BLaER1 treated with 17β-estradiol and CSF1 and Interleukin-3, amounts not matched to agents 10 nM and 100 nM (cell line): ENCODE data around the gene P2RX1.
A peak's percentile ranks its signal among the peaks of the same experiment; 100 is the strongest.

Experiments used
- H3K27ac ChIP-seq, 11 experiments: shearing (Covaris generic); formaldehyde crosslinking; 2 replicates each; pipeline ENCODE4 v1.8.1; 2022
- H3K27me3 ChIP-seq, 11 experiments: shearing (Covaris generic); formaldehyde crosslinking; 2 replicates each; pipeline ENCODE4 v1.8.1; 2022
- H3K36me3 ChIP-seq, 11 experiments: shearing (Covaris generic); formaldehyde crosslinking; 2 replicates each; pipeline ENCODE4 v1.8.1; 2022
- H3K4me1 ChIP-seq, 10 experiments: shearing (Covaris generic); formaldehyde crosslinking; 2 replicates each; pipeline ENCODE4 v1.8.1; 2022
- H3K4me2 ChIP-seq, 11 experiments: shearing (Covaris generic); formaldehyde crosslinking; 2 replicates each; pipeline ENCODE4 v1.8.1; 2022
- H3K4me3 ChIP-seq, 10 experiments: shearing (Covaris generic); formaldehyde crosslinking; 2 replicates each; pipeline ENCODE4 v1.8.1; 2022
- H3K9ac ChIP-seq, 11 experiments: shearing (Covaris generic); formaldehyde crosslinking; 2 replicates each; pipeline ENCODE4 v1.8.1; 2022
- H3K9me3 ChIP-seq, 11 experiments: shearing (Covaris generic); formaldehyde crosslinking; replicated peaks in 1 of 11; 2 replicates each; pipeline ENCODE4 v1.8.1; 2022
- H4K20me1 ChIP-seq, 11 experiments: shearing (Covaris generic); formaldehyde crosslinking; 2 replicates each; pipeline ENCODE4 v1.8.1; 2022
- Cebpa-rat ChIP-seq, 11 experiments: shearing (Covaris generic); IDR thresholded peaks; 2 replicates each; pipeline ENCODE4 v1.8.1; 2022

The P2RX1 gene

GRCh38 chr17:3894188-3894587 lies 22.1 kb downstream of the P2RX1 start:
- peaks cover 0 to 27% (median 12%) of the 10 kb centered on the region in 11 experiments; a peak in 11 of 22 replicates for H4K20me1 ChIP-seq
- peak overlapping the region in 10 of 11 experiments; percentile 17 to 99 (median 84); a peak in 17 of 22 replicates for H3K4me2 ChIP-seq
- no peak overlapping the region for H3K27ac ChIP-seq
- peaks cover 0 to 13% (median 9%) of the 10 kb centered on the region in 11 experiments; a peak in 7 of 22 replicates for H3K27me3 ChIP-seq
- TF ChIP-seq Cebpa-rat (IDR thresholded peaks at IDR 0.05) = no peak
- no peaks in the 10 kb centered on the region for H3K9me3 ChIP-seq
- H3K4me1 ChIP-seq = peaks cover 62 to 89% (median 78%) of the 10 kb centered on the region in 10 experiments
- no peak overlapping the region for H3K9ac ChIP-seq
- no peak overlapping the region for H3K4me3 ChIP-seq
- peaks cover 0 to 29% (median 21%) of the 10 kb centered on the region in 11 experiments; a peak in 16 of 22 replicates for H3K36me3 ChIP-seq

- peaks cover 67 to 93% (median 81%) of the 10 kb centered on the region in 10 experiments for H3K4me1 ChIP-seq
- H3K27ac ChIP-seq = peak overlapping the region in 2 of 11 experiments; percentile 59 to 63; a peak in 2 of 22 replicates
- TF ChIP-seq Cebpa-rat (IDR thresholded peaks at IDR 0.05) = no peak
- H3K4me2 ChIP-seq = peak overlapping the region; percentile 67 to 100 (median 86)
- H3K4me3 ChIP-seq = peak overlapping the region; percentile 62 to 76 (median 70); a peak in 16 of 20 replicates
- H3K36me3 ChIP-seq = peaks cover 0 to 24% (median 18%) of the 10 kb centered on the region in 11 experiments; a peak in 16 of 22 replicates
- no peaks in the 10 kb centered on the region for H3K9me3 ChIP-seq
- peaks cover 0 to 13% (median 9%) of the 10 kb centered on the region in 11 experiments; a peak in 7 of 22 replicates for H3K27me3 ChIP-seq
- peak overlapping the region in 8 of 11 experiments; percentile 54 to 77 (median 72); a peak in 11 of 22 replicates for H3K9ac ChIP-seq
- H4K20me1 ChIP-seq = peaks cover 0 to 27% (median 12%) of the 10 kb centered on the region in 11 experiments; a peak in 11 of 22 replicates
Measured at GRCh38 chr17:3893720-3894116, 22.5 kb downstream of the P2RX1 start.

GRCh38 chr17:3893003-3893719 lies 23.1 kb downstream of the P2RX1 start, which contains the start of gene CAMKK1:
TSS of gene CAMKK1 (minus strand) at chr17:3893053. CDS start at chr17:3885687, 7,366 bp downstream.
- Histone ChIP-seq H3K9me3 (no peaks in the 10 kb centered on the region), H3K4me1 (peaks cover 73 to 93% (median 81%) of the 10 kb centered on the region in 10 experiments), H3K4me3 (peak within 1 kb of the TSS; percentile 62 to 76 (median 70)), H4K20me1 (peaks cover 0 to 27% (median 12%) of the 10 kb centered on the region in 11 experiments; a peak in 11 of 22 replicates), H3K36me3 (peaks cover 0 to 19% (median 12%) of the 10 kb centered on the region in 11 experiments; a peak in 15 of 22 replicates), H3K27ac (peak within 1 kb of the TSS in 10 of 11 experiments; percentile 34 to 72 (median 56); a peak in 17 of 22 replicates), H3K9ac (peak within 1 kb of the TSS; percentile 58 to 80 (median 71)), H3K27me3 (peaks cover 0 to 13% (median 9%) of the 10 kb centered on the region in 11 experiments; a peak in 7 of 22 replicates), H3K4me2 (peak within 1 kb of the TSS; percentile 91 to 100 (median 99))
- TF ChIP-seq Cebpa-rat (IDR thresholded peaks at IDR 0.05) = no peak

DNA sequence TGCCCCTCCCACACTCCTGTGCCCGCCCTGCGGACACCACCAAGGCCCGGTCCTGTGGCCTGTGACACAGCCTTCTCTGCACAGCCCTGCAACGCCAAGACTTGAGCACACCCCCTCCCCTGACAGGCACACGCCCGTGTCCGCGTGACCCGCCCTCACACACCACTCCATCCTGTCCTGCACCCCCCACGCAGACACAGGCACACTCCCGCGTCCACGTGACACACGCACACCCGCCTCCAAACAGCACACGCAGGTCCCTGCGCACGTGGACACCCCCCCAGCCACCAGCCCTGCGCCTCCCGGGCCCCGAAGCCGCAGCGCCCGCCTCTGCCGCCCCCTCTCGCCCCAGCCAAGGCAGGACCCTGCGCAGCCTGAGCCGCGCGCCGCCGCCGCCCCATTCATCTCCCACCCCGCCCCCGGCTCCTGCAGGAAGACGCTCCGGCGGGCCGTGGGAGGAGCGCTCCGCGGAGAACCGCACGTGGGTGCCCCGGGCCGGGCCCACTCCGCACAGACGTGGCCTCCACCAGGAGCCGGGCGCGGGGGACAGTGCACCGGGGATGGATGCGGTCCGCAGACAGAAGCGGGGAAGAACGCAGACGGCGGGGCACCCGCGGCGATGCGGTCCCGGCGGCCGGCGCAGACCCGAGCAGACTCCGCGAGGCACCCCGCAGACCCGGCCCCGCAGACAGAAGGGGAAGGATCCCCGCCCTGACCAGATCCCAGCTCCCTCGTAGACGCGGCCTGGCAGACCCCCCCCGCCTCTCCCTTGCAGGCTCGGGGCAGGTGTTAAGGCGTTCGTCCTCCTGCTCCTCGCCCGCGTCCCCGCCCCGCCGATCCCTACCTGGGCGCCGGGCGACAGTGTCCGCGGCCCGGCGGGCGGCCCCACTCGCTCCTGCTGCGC lies 23.9 kb downstream of the P2RX1 start:
- Histone ChIP-seq H3K9me3 (no peaks in the 10 kb centered on the region), H4K20me1 (peaks cover 0 to 27% (median 9%) of the 10 kb centered on the region in 11 experiments; a peak in 12 of 22 replicates), H3K27me3 (peaks cover 0 to 13% (median 9%) of the 10 kb centered on the region in 11 experiments; a peak in 7 of 22 replicates), H3K9ac (peak overlapping the region; percentile 26 to 80 (median 71); a peak in 21 of 22 replicates), H3K27ac (peak overlapping the region in 9 of 11 experiments; percentile 18 to 57 (median 48); a peak in 15 of 22 replicates), H3K36me3 (peaks cover 0 to 11% (median 4%) of the 10 kb centered on the region in 11 experiments; a peak in 13 of 22 replicates), H3K4me3 (peak overlapping the region; percentile 62 to 76 (median 70)), H3K4me1 (peaks cover 77 to 93% (median 83%) of the 10 kb centered on the region in 10 experiments), H3K4me2 (peak overlapping the region; percentile 91 to 100 (median 99))
- no peak for TF ChIP-seq Cebpa-rat (IDR thresholded peaks at IDR 0.05)

DNA sequence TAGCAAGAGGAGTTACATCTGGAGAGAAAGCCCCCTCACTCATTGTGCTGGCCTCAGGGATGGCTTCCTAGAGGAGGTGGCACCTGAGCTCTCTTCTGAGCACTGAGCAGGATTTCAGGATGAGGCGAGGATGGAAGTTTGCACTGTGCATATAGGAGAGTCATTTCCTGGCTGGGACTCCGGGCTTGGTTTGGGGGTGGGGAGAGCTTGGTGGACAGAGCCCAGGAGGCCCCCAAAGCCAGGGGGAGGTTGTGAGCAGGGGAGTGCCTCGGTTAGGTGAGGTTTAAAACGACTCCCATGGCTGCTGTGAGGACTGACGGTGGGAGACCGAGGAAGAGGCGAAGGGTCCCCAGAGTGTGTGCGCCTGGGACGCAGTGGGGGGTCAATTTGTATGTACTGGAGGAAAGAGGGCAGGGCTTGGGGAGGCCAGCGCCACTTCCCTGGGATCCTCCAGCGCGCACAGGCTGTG lies 24.6 kb downstream of the P2RX1 start:
- H3K4me3 ChIP-seq = peak overlapping the region; percentile 62 to 76 (median 70); a peak in 19 of 20 replicates
- peak overlapping the region in 2 of 11 experiments; percentile 49 to 57; a peak in 3 of 22 replicates for H3K27ac ChIP-seq
- no peak for TF ChIP-seq Cebpa-rat (IDR thresholded peaks at IDR 0.05)

GRCh38 chr17:3890878-3891219 lies 25.4 kb downstream of the P2RX1 start:
- H3K36me3 ChIP-seq = no peaks in the 10 kb centered on the region; a peak in 1 of 22 replicates
- peaks cover 86 to 96% (median 91%) of the 10 kb centered on the region in 10 experiments for H3K4me1 ChIP-seq
- no peaks in the 10 kb centered on the region for H3K9me3 ChIP-seq
- peak overlapping the region; percentile 91 to 100 (median 99) for H3K4me2 ChIP-seq
- H3K9ac ChIP-seq = peak overlapping the region in 9 of 11 experiments; percentile 47 to 80 (median 62); a peak in 14 of 22 replicates
- H3K4me3 ChIP-seq = peak overlapping the region in 3 of 10 experiments; percentile 23 to 76 (median 41); a peak in 4 of 20 replicates
- H3K27me3 ChIP-seq = peaks cover 0 to 13% (median 9%) of the 10 kb centered on the region in 11 experiments; a peak in 7 of 22 replicates
- H3K27ac ChIP-seq = peak overlapping the region in 9 of 11 experiments; percentile 57 to 82 (median 74); a peak in 15 of 22 replicates
- H4K20me1 ChIP-seq = peaks cover 0 to 27% (median 9%) of the 10 kb centered on the region in 11 experiments; a peak in 12 of 22 replicates
- TF ChIP-seq Cebpa-rat (IDR thresholded peaks at IDR 0.05) = no peak

More for the DNA sequence above, 24.6 kb downstream of the P2RX1 start:
- Histone ChIP-seq H3K4me1 (peaks cover 78 to 93% (median 86%) of the 10 kb centered on the region in 10 experiments), H3K4me2 (peak overlapping the region; percentile 91 to 100 (median 99)), H3K9ac (peak overlapping the region in 8 of 11 experiments; percentile 58 to 80 (median 72); a peak in 16 of 22 replicates), H3K36me3 (peaks cover 0 to 4% (median 0%) of the 10 kb centered on the region in 11 experiments; a peak in 5 of 22 replicates), H3K9me3 (no peaks in the 10 kb centered on the region), H3K27me3 (peaks cover 0 to 13% (median 9%) of the 10 kb centered on the region in 11 experiments; a peak in 7 of 22 replicates), H4K20me1 (peaks cover 0 to 27% (median 9%) of the 10 kb centered on the region in 11 experiments; a peak in 12 of 22 replicates)

- no peaks in the 10 kb centered on the region for H3K9me3 ChIP-seq
- H4K20me1 ChIP-seq = peaks cover 0 to 27% (median 9%) of the 10 kb centered on the region in 11 experiments; a peak in 12 of 22 replicates
- peaks cover 90 to 96% (median 93%) of the 10 kb centered on the region in 10 experiments for H3K4me1 ChIP-seq
- H3K4me2 ChIP-seq = peak overlapping the region; percentile 91 to 100 (median 99)
- H3K4me3 ChIP-seq = peak overlapping the region in 4 of 10 experiments; percentile 13 to 76 (median 37); a peak in 8 of 20 replicates
- peaks cover 0 to 13% (median 9%) of the 10 kb centered on the region in 11 experiments; a peak in 7 of 22 replicates for H3K27me3 ChIP-seq
- no peak for TF ChIP-seq Cebpa-rat (IDR thresholded peaks at IDR 0.05)
- H3K27ac ChIP-seq = peak overlapping the region in 10 of 11 experiments; percentile 18 to 90 (median 76); a peak in 18 of 22 replicates
- H3K9ac ChIP-seq = peak overlapping the region in 10 of 11 experiments; percentile 21 to 67 (median 62); a peak in 19 of 22 replicates
- peaks cover 0 to 2% (median 0%) of the 10 kb centered on the region in 11 experiments; a peak in 7 of 22 replicates for H3K36me3 ChIP-seq
Measured at GRCh38 chr17:3890082-3890877, 26.0 kb downstream of the P2RX1 start.
